K562 (cell line): ENCODE results near the gene IRF2BP2. TPM values are rescaled to one million over a fixed set of nuclear protein-coding genes. Genes with fewer than 3 reads are reported as not detected.

Experiments
- ATAC-seq: fragments of 200-7000 bp; cut with Tn5 transposase; 3 replicates; pipeline ENCODE4 v1.9.1; 2020; ENCODE audit warnings: moderate library complexity
- BruUV-seq: library from RNA; stranded (reverse); fragments of 400-500 nt; replicated peaks from 2 replicates; lab custom pipeline; 2021; lab: Mats Ljungman, UMichigan
- CTCF ChIA-PET: fragments of 300-600 bp; formaldehyde crosslinking; extraction: SDS; loops from one replicate; lab custom pipeline; 2021; ENCODE audit warnings: low intra/inter-chr PET ratio; lab: Yijun Ruan, JAX
- POLR2A ChIA-PET: fragments of 300-600, 350-650 bp; sonication (Branson Sonifier 250); formaldehyde crosslinking; extraction: SDS; loops from one replicate; lab custom pipeline; 2021; ENCODE audit warnings: antibody characterized with exemption, inconsistent platforms; lab: Yijun Ruan, JAX
- DNase-seq, 4 experiments: peaks; one replicate each; pipeline versions ENCODE4 v3.0.0 to v3.0.0-alpha.2; 2011 to 2018; ENCODE audit warnings: low spot score in 3 of 4, mixed read lengths in 3 of 4; ENCODE audit errors: extremely low read depth in 1 of 4
- FAIRE-seq: peaks from 2 replicates; lab custom pipeline; 2011; peaks lifted over from hg19 to GRCh38; lab: Jason Lieb, UNC
- H2AFZ ChIP-seq: 2 replicates; pipeline ENCODE4 v1.6.0; 2011; ENCODE audit warnings: low read depth, low read length, control low read depth, inconsistent platforms
- H3K27ac ChIP-seq: fragments of 200-600 bp; 3 replicates; pipeline ENCODE4 v1.8.0; 2011; ENCODE audit warnings: low read depth, mild to moderate bottlenecking, control low read depth, inconsistent platforms, low read length, moderate library complexity, mixed read lengths; ENCODE audit errors: extremely low read depth
- H3K27me3 ChIP-seq, 2 experiments: fragments of 300-600 bp in 1 of 2; 2 replicates in 1 of 2; 3 replicates in 1 of 2; pipeline versions ENCODE4 v1.6.0 to v1.8.0; 2011; ENCODE audit warnings: inconsistent platforms in 2 of 2, low read length in 2 of 2, mild to moderate bottlenecking in 1 of 2, mixed read lengths in 1 of 2, moderate library complexity in 1 of 2; ENCODE audit not compliant: control insufficient read depth in 2 of 2, insufficient read depth in 2 of 2
- H3K36me3 ChIP-seq: fragments of 300-600 bp; 3 replicates; pipeline ENCODE4 v1.8.0; 2011; ENCODE audit warnings: mild to moderate bottlenecking, low read length, inconsistent platforms; ENCODE audit not compliant: control insufficient read depth, insufficient read depth
- H3K4me1 ChIP-seq, 2 experiments: fragments of 200-600 bp in 1 of 2; replicated peaks in 1 of 2; 2 replicates in 1 of 2; 3 replicates in 1 of 2; pipeline versions ENCODE4 v1.5.1 to v1.8.0; 2011; ENCODE audit warnings: inconsistent platforms in 2 of 2, low read length in 2 of 2, mild to moderate bottlenecking in 1 of 2, mixed read lengths in 1 of 2, moderate library complexity in 1 of 2; ENCODE audit not compliant: control insufficient read depth in 2 of 2, insufficient read depth in 2 of 2
- H3K4me2 ChIP-seq: 2 replicates; pipeline ENCODE4 v1.6.1; 2011; ENCODE audit warnings: low read length, control low read depth, inconsistent platforms, mixed read lengths; ENCODE audit not compliant: insufficient read depth
- H3K4me3 ChIP-seq: fragments of 200-600 bp; sonication (generic), shearing (Covaris generic); 2 replicates; pipeline ENCODE4 v1.5.1; 2016; ENCODE audit warnings: control low read depth, inconsistent platforms
- H3K79me2 ChIP-seq: fragments of 200-600 bp; 3 replicates; pipeline ENCODE4 v1.8.0; 2011; ENCODE audit warnings: low read length, inconsistent platforms; ENCODE audit not compliant: control insufficient read depth, insufficient read depth
- H3K9ac ChIP-seq, 2 experiments: 2 replicates each; pipeline versions ENCODE4 v1.6.0 to v1.6.1; 2011; ENCODE audit warnings: low read depth in 2 of 2, low read length in 2 of 2, control low read depth in 1 of 2, inconsistent platforms in 1 of 2, mild to moderate bottlenecking in 1 of 2, mixed read lengths in 1 of 2; ENCODE audit not compliant: insufficient read depth in 1 of 2
- H3K9me1 ChIP-seq: one replicate; pipeline ENCODE4 v1.6.0; 2011; ENCODE audit warnings: inconsistent platforms, mild to moderate bottlenecking, low read length, moderate library complexity; ENCODE audit not compliant: control insufficient read depth, insufficient read depth
- H3K9me3 ChIP-seq: replicated peaks from 2 replicates; pipeline ENCODE4 v1.5.1; 2011; ENCODE audit warnings: low read depth, low read length, inconsistent platforms; ENCODE audit not compliant: control insufficient read depth, insufficient read depth
- H4K20me1 ChIP-seq: replicated peaks from 2 replicates; pipeline ENCODE4 v1.6.1; 2011; ENCODE audit warnings: low read length, inconsistent platforms, mixed read lengths; ENCODE audit not compliant: control insufficient read depth, insufficient read depth
- ADNP ChIP-seq: fragments of 200-800 bp; sonication (Bioruptor generic); IDR thresholded peaks from 2 replicates; pipeline ENCODE4 v1.6.1; 2016; ENCODE audit warnings: missing genetic modification characterization, missing compliant biosample characterization
- BCOR ChIP-seq: fragments of 450-650 bp; IDR thresholded peaks from 2 replicates; pipeline ENCODE4 v1.6.1; 2016
- DDX20 ChIP-seq: fragments of 450-650 bp; IDR thresholded peaks from 2 replicates; pipeline ENCODE4 v1.6.1; 2016; ENCODE audit warnings: missing genetic modification characterization, low read depth, mild to moderate bottlenecking, missing compliant biosample characterization, moderate library complexity
- E2F4 ChIP-seq: sonication (generic); formaldehyde crosslinking; IDR thresholded peaks from 2 replicates; pipeline ENCODE4 v1.8.0; 2022; ENCODE audit warnings: mild to moderate bottlenecking, low read depth, missing genetic modification reagents
- EWSR1 ChIP-seq: fragments of 450-650 bp; IDR thresholded peaks from 2 replicates; pipeline ENCODE4 v1.6.1; 2018; ENCODE audit warnings: borderline replicate concordance, mild to moderate bottlenecking, low read depth, moderate library complexity; ENCODE audit not compliant: partially characterized antibody
- FOXM1 ChIP-seq, 2 experiments: fragments of 450-650 bp in 1 of 2; sonication (generic) in 1 of 2; formaldehyde crosslinking in 1 of 2; IDR thresholded peaks; 2 replicates each; pipeline versions ENCODE4 v1.6.1 to v1.9.0; 2017 to 2022; ENCODE audit warnings: low read depth in 2 of 2, mild to moderate bottlenecking in 2 of 2, missing genetic modification reagents in 1 of 2, moderate library complexity in 1 of 2
- HDAC2 ChIP-seq: fragments of 450-650 bp; IDR thresholded peaks from 2 replicates; pipeline ENCODE4 v1.6.1; 2016; ENCODE audit warnings: mild to moderate bottlenecking
- ID3 ChIP-seq, 2 experiments: fragments of 250-450 bp in 1 of 2; fragments of 450-650 bp in 1 of 2; sonication (Bioruptor Pico) in 1 of 2; IDR thresholded peaks; 2 replicates each; pipeline versions ENCODE4 v1.6.1 to v1.8.0; 2016 to 2021; ENCODE audit warnings: mild to moderate bottlenecking in 2 of 2, moderate library complexity in 2 of 2, missing compliant biosample characterization in 1 of 2, missing genetic modification characterization in 1 of 2
- PHF20 ChIP-seq: fragments of 450-650 bp; IDR thresholded peaks from 2 replicates; pipeline ENCODE4 v1.6.1; 2018; ENCODE audit not compliant: partially characterized antibody
- RBM25 ChIP-seq: fragments of 200-400 bp; formaldehyde crosslinking; IDR thresholded peaks from 2 replicates; pipeline ENCODE4 v1.6.1; 2018; ENCODE audit warnings: low read length, low read depth, moderate library complexity; ENCODE audit not compliant: severe bottlenecking
- RCOR1 ChIP-seq, 2 experiments: IDR thresholded peaks; 2 replicates each; pipeline ENCODE4 v1.6.1; 2012; ENCODE audit warnings: low read depth in 2 of 2, low read length in 2 of 2, borderline replicate concordance in 1 of 2, improper control_type of control experiment in 1 of 2
- RNF219 ChIP-seq: fragments of 250-450 bp; sonication (Bioruptor Pico); IDR thresholded peaks from 2 replicates; pipeline ENCODE4 v1.5.0; 2022; ENCODE audit warnings: mild to moderate bottlenecking
- SAFB2 ChIP-seq: fragments of 200-400 bp; formaldehyde crosslinking; IDR thresholded peaks from 2 replicates; pipeline ENCODE4 v1.6.1; 2018; ENCODE audit warnings: borderline replicate concordance, low read length, low read depth, moderate library complexity; ENCODE audit not compliant: severe bottlenecking
- SETDB1 ChIP-seq: IDR thresholded peaks from one replicate; pipeline ENCODE4 v1.6.1; 2012; ENCODE audit warnings: low read length, control low read depth, inconsistent platforms
- SIX5 ChIP-seq, 2 experiments: IDR thresholded peaks; 2 replicates each; pipeline ENCODE4 v1.6.1; 2011; ENCODE audit warnings: low read length in 2 of 2, borderline replicate concordance in 1 of 2, low read depth in 1 of 2, mild to moderate bottlenecking in 1 of 2, moderate library complexity in 1 of 2; ENCODE audit not compliant: insufficient read depth in 1 of 2
- SMARCA5 ChIP-seq: fragments of 450-650 bp; IDR thresholded peaks from 2 replicates; pipeline ENCODE4 v1.6.1; 2016
- ZFX ChIP-seq: sonication (generic); formaldehyde crosslinking; IDR thresholded peaks from 2 replicates; pipeline ENCODE4 v1.8.0; 2022; ENCODE audit warnings: mild to moderate bottlenecking, missing genetic modification reagents, moderate library complexity
- ZNF274 ChIP-seq: IDR thresholded peaks from 2 replicates; pipeline ENCODE4 v1.6.1; 2011; ENCODE audit warnings: low read depth, mild to moderate bottlenecking, low read length, moderate library complexity, borderline replicate concordance
- ZNF384 ChIP-seq: IDR thresholded peaks from 2 replicates; pipeline ENCODE4 v1.6.1; 2012; ENCODE audit warnings: low read depth, low read length, improper control_type of control experiment
- WGBS: fragments of 100-300 bp; shearing (Covaris generic); methylation state at CpG from one replicate; pipeline ENCODE4 v1.1.6; 2016; ENCODE audit warnings: low coverage, mixed read lengths; ENCODE audit not compliant: insufficient coverage; ENCODE audit errors: missing lambda C conversion rate; 5-methylcytosine and 5-hydroxymethylcytosine counted together
- in situ Hi-C: fragments of 300-500 bp; cut with MboI; formaldehyde crosslinking; loops from 4 replicates; pipeline ENCODE4 v1.15.0; 2018; ENCODE audit warnings: inconsistent platforms, mixed read lengths
- intact Hi-C: fragments of 100-400 bp; cut with micrococcal nuclease; formaldehyde crosslinking; loops from 2 replicates; pipeline ENCODE4 v1.14.2; 2022
- polyA plus RNA-seq, 8 experiments: library from polyadenylated mRNA; depleted of rRNA in 4 of 8; stranded (reverse) in 5 of 8; unstranded in 3 of 8; fragments of >200 nt; fragmentation: Nextera tagmentation in 2 of 8; fragmentation: Illumina TruSeq in 1 of 8; extraction: Ambion mirVana in 2 of 8; extraction: Trizol in 1 of 8; gene quantifications; 2 replicates each; pipeline versions ENCODE4 v1.2.1 to v1.2.3, GENCODE V29; 2011 to 2014; ENCODE audit warnings: inconsistent platforms in 1 of 8, missing spikeins in 1 of 8
- total RNA-seq, 7 experiments: library from RNA; depleted of rRNA in 6 of 7; stranded (reverse); fragments of >200 nt in 6 of 7; fragmentation: Illumina TruSeq in 2 of 7; extraction: Trizol in 2 of 7; gene quantifications; 2 replicates each; pipeline versions ENCODE4 v1.2.1 to v1.2.3, GENCODE V29; 2011 to 2021; ENCODE audit warnings: low replicate concordance in 1 of 7

IRF2BP2 gene
- total and polyA plus RNA-seq, 9 of the 15 experiments (the other 6 are each of a cell fraction or from before 2014, with no cell fraction given) = 7.7 to 68.6 (median 22.1) TPM

DNA sequence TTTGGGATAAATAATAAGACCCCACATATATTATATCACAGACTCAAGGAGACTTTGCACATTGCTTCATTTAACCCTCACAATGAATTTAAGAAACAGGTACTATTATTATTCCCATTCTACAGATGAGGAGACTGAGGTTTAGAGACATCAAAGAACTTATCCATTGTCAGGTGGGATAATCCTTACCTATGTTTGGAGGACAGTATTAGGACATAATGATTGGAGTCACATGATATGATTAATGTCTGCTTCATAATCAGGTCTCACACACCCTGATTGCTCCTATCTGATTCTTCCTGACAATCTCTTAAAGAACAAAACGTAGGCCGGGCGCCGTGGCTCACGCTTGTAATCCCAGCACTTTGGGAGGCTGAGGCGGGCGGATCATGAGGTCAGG lies 16.9 kb downstream of the IRF2BP2 start:
- ChIA-PET POLR2A (no interaction called here), CTCF (interaction anchor here (1.2 kb wide), 1 partner anchor 94 kb away, joined by 4 read pairs; no protein-coding TSS in a partner anchor)
- intact Hi-C loops (no loop called here), in situ Hi-C loops (loop anchor here (10.0 kb wide), 1 partner anchor 268 kb away; no protein-coding TSS in a partner anchor)
- Histone ChIP-seq H3K9me3 (no peaks in the 10 kb centered on the region), H3K27me3 (no peaks in the 10 kb centered on the region), H4K20me1 (no peaks in the 10 kb centered on the region), H3K9me1 (no peaks in the 10 kb centered on the region), H3K4me2 (no peak overlapping the region), H3K79me2 (no peaks in the 10 kb centered on the region), H3K4me3 (no peak overlapping the region), H2AFZ (no peak overlapping the region), H3K9ac (no peak overlapping the region), H3K4me1 (peaks cover 2 to 3% of the 10 kb centered on the region in 2 experiments; a peak in 3 of 5 replicates), H3K27ac (no peak overlapping the region), H3K36me3 (no peaks in the 10 kb centered on the region)
- FAIRE-seq (no peak), ATAC-seq (no peak), DNase-seq (no peak)
- WGBS = 59% methylated on average over 7 of the region's 7 CpGs
- BruUV-seq = no TSS peak
- TF ChIP-seq SMARCA5 (peak; percentile 70; the same call in 1 of the 2 replicates), RCOR1 (IDR thresholded peaks at IDR 0.05; ENCODE audit: borderline replicate concordance in 1 of 2, low read depth in 2 of 2, low read length in 2 of 2) (peak in 1 of 2 experiments; percentile 83; a peak in 1 of 4 replicates), ID3 (CRISPR knock-in tag; IDR thresholded peaks at IDR 0.05) (no peak), ID3 (tag; IDR thresholded peaks at IDR 0.05) (no peak), EWSR1 (no peak), ZFX (CRISPR knock-in tag) (no peak), E2F4 (CRISPR knock-in tag) (no peak), ZNF274 (no peak), DDX20 (tag) (no peak), RNF219 (no peak), PHF20 (peak; percentile 54), ADNP (tag) (peak; percentile 95), RBM25 (peak; percentile 98), SETDB1 (no peak), BCOR (peak; percentile 96), SIX5 (IDR thresholded peaks at IDR 0.05; ENCODE audit: borderline replicate concordance in 1 of 2, insufficient read depth in 1 of 2, low read depth in 1 of 2, low read length in 2 of 2) (no peak), HDAC2 (peak; percentile 82; the same call in 1 of the 2 replicates), ZNF384 (no peak), FOXM1 (IDR thresholded peaks at IDR 0.05; ENCODE audit: low read depth) (no peak), FOXM1 (CRISPR knock-in tag; IDR thresholded peaks at IDR 0.05; ENCODE audit: low read depth) (no peak), SAFB2 (no peak)
